HG02943 (cell line): ENCODE measurements around the gene TEAD2.
"Not testable (repeated sequence)": the region's sequence is repeated elsewhere in the genome, so short reads cannot be mapped to it uniquely, and the experiment has no call there.

ENCODE experiments used
- ATAC-seq: cut with Tn5 transposase; IDR thresholded peaks from one replicate; pipeline ENCODE4 v1.9.1; 2021; ENCODE audit warnings: mild to moderate bottlenecking, low read depth, moderate library complexity; ENCODE audit not compliant: unreplicated experiment

The TEAD2 gene

GRCh38 chr19:49389406-49389805, 27.2 kb upstream of the TEAD2 start:
- ATAC-seq: no peak

DNA sequence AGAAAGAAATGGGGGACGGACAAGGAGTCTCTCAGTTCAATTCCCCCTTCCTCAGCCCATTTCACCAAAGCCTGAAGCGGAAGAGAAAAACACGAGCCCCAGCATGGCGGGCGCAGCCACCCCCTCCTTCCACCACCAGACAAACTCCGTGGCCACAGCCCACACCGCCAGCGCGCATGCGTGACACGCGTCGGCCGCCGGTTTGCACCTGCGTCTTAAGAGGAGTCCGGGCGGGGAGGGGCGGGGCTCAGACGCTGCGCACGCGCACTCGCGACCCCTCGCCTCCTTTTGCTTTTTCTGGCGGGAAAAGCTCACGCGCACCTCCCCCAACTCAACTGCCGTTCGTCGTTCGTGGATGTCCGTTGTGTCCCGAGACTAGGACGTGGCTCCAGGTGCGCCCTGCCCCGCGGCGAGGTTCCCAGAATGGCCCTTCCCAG, 25.7 kb upstream of the TEAD2 start, which contains the start of gene KASH5:
KASH5 (plus strand) TSS at position 314 of the 437 bp plus-strand sequence. CDS start 2,635 bp downstream, outside the sequence.
- ATAC-seq: no peak

DNA sequence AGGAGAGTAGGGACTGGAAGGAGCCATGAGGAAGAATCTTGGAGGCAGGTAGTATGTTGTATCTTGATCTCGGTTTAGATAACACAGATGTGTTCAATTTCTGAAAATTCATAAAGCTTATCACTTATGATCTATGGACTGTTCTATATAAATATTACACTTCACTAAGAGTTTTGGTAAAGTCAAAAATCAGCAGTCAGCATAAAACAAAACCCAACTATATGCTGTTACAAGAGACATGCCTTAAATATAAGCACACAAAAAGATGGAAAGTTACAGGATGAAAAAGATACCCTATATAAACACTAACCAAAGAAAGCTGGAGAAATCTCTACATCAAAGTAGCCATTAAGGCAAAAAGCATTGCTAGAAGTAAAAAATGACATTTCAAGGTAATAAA, 21.4 kb upstream of the TEAD2 start:
- ATAC-seq: no peak

DNA sequence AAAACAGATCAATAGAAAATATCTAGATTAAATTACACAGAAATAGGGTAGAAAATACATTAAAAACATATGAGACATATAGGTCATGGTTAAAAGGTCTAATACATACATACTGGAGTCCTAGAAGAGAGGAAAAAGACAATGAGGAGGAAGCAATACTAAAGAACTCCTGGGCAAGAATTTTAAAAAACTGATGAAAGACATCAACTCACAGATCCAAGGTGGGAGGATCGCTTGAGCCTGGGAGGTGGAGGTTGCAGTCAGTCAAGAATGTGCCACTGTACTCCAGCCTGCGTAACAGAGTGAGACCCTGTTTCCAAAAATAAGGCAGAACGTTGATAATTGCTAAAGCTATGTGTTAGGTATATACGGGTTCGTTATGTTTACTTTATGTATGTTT, 20.4 kb upstream of the TEAD2 start:
- ATAC-seq: no peak

- no peak for ATAC-seq
Observed at GRCh38 chr19:49380391-49380790, 18.2 kb upstream of the TEAD2 start.

GRCh38 chr19:49378512-49378911, 16.3 kb upstream of the TEAD2 start:
- no peak for ATAC-seq

GRCh38 chr19:49374665-49375434, 12.6 kb upstream of the TEAD2 start:
- ATAC-seq: no peak

GRCh38 chr19:49373174-49373573, 11.0 kb upstream of the TEAD2 start:
- ATAC-seq: not testable (repeated sequence)

GRCh38 chr19:49371184-49371583, 9.0 kb upstream of the TEAD2 start:
- no peak for ATAC-seq

DNA sequence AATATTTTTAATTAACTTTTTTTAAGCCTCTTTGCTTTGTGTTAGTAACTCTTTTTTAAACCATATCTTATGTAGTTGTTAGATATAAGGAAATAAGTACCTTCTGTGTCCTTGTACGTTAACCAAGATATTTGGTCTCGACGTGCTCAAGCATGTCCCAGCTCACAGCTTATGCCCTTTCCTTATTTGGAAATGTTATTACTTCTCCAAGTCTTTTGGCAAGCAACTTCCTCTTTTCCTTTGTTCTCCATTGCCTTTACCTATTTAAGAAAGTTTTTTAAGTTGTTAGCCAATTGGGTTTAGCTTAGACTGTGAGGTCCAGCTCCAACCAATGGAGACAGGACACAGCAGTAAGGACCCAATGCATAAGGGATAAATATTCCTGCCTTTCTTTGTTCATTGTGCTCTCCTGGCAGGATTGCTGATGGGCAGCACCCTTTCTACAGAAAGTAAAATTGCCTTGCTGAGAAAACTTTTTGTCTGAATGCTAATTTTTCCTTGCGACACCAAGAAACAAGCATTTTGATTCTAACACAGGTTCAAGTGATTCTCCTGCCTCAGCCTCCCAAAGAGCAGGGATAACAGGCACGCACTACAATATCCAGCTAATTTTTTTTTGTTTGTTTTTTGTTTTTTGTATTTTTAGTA, 6.6 kb upstream of the TEAD2 start:
- ATAC-seq: no peak

GRCh38 chr19:49366110-49366509, 3.9 kb upstream of the TEAD2 start:
- no peak for ATAC-seq

- ATAC-seq: no peak
Observed at GRCh38 chr19:49364083-49364737, 2.0 kb upstream of the TEAD2 start.

- ATAC-seq: no peak
Observed at GRCh38 chr19:49363268-49364082, 1.3 kb upstream of the TEAD2 start, which contains the start of gene DKKL1. TSS of gene DKKL1 (plus strand) at chr19:49363877. CDS start at chr19:49363999, 122 bp downstream.

- no peak for ATAC-seq
Observed at GRCh38 chr19:49362929-49363267, 682 bp upstream of the TEAD2 start.

- ATAC-seq: no peak
Observed at GRCh38 chr19:49361438-49362047, 673 bp downstream of the TEAD2 start.

- ATAC-seq: no peak
Observed at GRCh38 chr19:49359851-49360820, 2.1 kb downstream of the TEAD2 start.

GRCh38 chr19:49357186-49357585, 5.0 kb downstream of the TEAD2 start:
- no peak for ATAC-seq

GRCh38 chr19:49356382-49356781, 5.8 kb downstream of the TEAD2 start:
- ATAC-seq: no peak

- no peak for ATAC-seq
Observed at GRCh38 chr19:49355909-49356353, 6.3 kb downstream of the TEAD2 start.
